IPS-18c (cell line): ENCODE results near the gene TCF7.
"Not testable (repeated sequence)": the region's sequence is repeated elsewhere in the genome, so short reads cannot be mapped to it uniquely, and the experiment has no call there.

ENCODE experiments used
- H3K4me3 ChIP-seq: 2 replicates; pipeline ENCODE4 v1.7.0; 2013; ENCODE audit warnings: low read depth, mild to moderate bottlenecking, low read length, moderate library complexity; ENCODE audit not compliant: insufficient read depth
- H3K9me3 ChIP-seq: one replicate; pipeline ENCODE4 v1.6.1; 2013; ENCODE audit warnings: mild to moderate bottlenecking, low read length, moderate library complexity; ENCODE audit not compliant: control insufficient read depth, insufficient read depth

TCF7 gene

DNA sequence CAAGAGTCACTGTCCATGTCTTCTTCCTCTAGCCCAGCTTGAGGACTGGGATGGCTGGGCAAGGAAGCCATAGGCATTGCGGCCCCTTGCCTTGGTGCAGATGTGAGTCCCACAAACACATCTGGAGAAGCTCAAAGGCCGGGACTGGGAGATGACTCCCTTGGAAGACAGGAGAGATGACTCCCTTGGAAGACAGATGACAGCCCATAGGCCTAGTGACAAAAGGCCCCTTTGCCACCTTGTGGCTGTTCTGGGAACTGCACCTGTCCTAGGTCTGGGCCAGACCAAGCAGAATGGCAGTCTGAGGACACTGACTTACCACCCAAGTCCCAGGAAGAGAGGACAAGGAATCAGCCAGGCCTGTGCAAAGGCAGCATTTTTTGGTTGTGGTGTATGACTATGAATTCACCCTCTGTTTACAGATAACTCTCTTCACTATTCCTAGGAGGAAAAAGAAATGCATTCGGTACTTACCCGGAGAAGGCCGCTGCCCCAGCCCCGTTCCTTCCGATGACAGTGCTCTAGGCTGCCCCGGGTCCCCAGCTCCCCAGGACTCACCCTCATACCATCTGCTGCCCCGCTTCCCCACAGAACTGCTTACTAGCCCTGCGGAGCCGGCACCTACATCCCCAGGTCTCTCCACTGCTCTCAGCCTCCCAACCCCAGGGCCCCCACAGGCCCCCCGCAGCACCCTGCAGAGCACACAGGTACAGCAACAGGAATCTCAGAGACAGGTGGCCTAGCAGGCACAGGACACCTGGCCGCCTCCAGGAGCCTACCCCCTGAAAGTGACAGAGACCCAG, 31.5 kb downstream of the TCF7 start:
- H3K4me3 ChIP-seq: no peak overlapping the region
- H3K9me3 ChIP-seq: no peaks in the 10 kb centered on the region

DNA sequence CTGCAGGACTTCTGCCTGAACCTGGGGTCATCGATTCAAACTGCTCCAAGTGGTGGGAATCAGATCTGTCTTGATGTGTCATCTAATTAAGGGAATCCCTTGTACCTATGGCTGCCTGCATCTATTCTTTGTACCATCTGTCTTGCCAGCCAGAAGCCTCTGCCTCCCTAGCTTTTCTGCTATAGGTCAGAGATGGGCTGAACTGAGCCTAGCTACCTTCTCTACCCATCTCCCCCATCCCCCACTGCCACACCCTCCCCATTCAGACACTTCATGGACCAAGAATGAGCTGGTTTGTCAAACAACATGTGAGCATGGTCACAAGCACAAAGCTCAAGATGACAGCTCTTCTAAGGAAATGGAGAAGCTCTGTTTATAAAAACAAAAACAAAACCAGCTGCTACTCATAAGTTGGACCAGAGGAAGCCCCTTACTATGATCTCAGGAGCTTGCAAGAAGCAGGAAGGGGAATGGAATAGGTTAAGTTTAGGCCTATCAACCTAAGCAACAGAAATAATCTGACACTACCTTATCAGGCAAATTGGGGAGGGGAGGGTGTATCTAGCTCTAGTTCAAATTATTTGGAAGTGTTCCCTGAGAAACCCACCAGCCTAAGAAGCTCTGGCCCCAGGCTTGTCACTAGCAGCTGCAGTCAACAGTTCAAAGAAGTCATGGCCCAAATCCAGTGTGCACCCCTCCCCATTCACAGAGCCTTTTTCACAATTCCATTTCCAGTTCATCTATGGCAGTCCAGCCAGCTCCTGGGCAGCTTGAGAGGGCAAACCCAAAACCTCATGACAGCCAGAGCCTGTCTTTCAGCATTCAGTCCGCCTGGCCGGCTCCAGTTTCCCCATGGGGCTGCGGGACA, 32.4 kb downstream of the TCF7 start:
- Histone ChIP-seq H3K4me3 (no peak overlapping the region), H3K9me3 (no peaks in the 10 kb centered on the region)

DNA sequence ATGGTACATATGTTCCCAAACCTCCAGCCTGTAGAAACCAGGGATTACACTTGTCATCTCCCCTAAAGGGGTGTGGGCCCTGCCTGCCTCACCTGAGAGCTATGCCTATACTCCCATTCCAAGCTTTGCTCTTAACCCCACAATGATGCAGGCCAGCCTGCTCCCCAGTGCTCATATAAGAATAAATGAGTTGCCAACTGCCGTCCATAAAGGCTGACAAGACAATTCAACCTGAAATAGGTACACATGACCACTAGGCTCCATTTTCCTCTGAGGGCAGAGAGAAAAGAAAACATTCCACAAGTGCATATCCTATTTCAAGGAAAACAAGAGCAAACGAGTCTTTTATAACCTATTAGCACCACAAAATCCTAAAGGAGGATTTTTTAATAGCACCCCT, 33.8 kb downstream of the TCF7 start:
- no peaks in the 10 kb centered on the region for H3K9me3 ChIP-seq
- H3K4me3 ChIP-seq: no peak overlapping the region

DNA sequence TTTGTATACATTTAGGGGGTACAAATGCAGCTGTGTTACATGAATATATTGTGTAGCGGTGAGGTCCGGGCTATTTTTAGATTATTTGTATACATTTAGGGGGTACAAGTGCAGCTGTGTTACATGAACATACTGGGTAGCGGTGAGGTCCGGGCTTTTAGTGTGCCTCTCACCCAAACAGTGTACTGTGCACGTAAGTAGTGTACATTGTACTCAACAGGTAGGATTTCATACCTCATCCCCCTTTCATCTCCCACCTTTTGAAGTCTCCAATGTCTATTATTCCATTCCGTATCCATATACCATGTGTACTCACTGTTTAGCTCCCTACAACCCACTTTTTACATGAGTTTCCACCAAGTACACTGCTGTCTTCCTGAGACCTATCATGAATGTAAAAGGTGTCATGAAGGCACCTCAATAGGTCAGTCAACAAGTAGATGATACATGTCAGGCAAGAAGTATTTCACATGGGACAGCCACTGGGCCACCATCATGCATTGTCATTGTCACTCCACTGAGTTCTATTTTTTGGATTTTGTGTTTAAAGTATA, 34.6 kb downstream of the TCF7 start:
- no peaks in the 10 kb centered on the region for H3K9me3 ChIP-seq
- H3K4me3 ChIP-seq: no peak overlapping the region

DNA sequence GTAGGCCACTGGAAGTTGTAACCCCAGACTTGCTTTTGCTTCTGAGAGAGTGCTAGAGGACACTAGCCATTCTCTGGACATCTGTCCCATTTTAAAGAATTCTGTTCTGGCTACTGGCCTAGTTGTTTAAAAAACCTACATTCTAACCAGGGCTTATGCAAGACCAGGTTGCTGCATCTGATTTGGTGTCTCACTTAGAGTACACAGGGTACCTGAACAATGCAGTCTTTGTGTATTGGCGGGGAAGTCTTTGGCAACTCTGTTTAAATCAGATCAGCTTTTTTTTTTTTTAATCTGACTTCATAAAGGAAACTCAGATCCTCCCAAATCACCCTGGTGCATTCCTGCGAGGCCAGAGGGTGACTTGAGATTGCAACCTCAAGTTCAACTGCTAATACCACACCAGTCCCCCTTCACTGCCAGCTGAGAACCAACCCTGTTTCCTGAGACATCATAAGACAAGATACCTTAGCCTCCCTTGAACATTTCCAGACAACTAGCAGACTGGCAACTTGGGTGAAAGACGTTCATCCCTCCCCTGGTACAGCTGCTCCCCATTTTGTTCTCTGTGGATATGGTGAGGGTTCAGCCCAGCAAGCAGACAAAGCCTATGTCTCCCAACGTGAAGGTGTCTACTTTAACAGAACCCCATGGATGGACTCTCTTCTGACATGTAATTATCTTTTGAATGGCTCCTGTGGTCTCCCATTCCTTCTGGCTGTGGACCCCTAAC, 35.3 kb downstream of the TCF7 start:
- no peaks in the 10 kb centered on the region for H3K9me3 ChIP-seq
- no peak overlapping the region for H3K4me3 ChIP-seq

DNA sequence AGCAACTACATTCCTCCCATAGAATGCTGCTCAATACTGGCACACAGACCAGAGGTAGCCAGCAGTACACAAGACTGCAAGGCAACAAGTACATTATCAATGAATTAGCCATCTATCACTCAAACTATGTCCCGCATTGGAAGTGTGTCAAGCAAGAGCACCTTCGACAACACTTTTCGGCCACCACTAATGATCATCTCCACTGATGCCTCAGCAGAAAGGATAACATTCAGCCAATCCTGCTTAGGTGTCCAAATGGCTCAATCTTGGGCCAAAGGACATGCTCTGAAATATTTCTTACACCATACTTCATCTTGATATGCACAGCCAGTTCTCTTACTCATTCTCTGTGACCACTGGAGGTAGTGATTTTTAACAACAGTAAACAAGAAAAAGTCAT, 37.2 kb downstream of the TCF7 start:
- no peaks in the 10 kb centered on the region for H3K9me3 ChIP-seq
- no peak overlapping the region for H3K4me3 ChIP-seq

DNA sequence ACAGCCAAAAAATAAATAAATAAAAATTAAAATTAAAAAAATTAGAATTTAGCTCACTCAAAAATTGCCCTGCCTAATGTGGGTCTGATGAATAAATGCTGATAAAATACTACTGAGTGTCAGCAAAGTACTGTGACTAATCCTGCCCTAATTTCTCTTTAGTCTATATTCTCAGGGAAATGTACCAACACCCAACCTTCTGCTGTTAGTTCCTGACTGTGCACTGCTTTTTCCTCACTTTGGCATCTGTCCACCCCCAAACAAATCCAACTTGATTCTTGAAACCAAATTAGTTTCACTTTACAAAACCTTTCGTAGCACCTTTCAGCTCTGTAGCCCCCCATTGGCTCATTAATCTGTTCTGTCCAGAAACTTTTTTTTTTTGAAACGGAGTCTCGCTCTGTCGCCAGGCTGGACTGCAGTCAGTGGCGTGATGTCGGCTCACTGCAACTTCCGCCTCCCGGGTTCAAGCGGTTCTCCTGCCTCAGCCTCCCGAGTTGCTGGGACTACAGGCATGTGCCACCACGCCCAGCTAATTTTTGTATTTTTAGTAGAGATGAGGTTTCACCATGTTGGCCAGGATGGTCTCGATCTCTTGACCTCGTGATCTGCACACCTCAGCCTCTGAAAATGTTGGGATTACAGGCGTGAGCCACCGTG, 37.8 kb downstream of the TCF7 start:
- not testable (repeated sequence) for H3K4me3 ChIP-seq, H3K9me3 ChIP-seq

DNA sequence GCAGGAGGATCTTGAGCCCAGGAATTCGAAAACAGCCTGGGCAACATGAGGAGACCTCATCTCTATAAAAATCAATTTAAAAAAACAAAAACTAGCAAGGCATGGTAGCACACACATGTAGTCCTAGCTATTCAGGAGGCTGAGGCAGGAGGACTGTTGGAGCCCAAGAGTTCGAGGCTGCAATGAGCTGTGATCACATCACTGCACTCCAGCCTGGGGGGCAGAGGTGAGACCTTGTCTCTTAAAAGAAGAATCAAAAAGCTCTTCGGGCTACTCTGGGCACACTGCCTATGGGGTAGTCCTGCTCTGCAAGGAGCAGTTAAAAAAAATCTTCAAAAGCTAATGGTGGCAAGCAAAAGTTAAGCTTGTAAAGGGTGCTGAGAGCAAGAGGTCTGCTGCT, 38.8 kb downstream of the TCF7 start:
- H3K9me3 ChIP-seq: no peaks in the 10 kb centered on the region
- H3K4me3 ChIP-seq: no peak overlapping the region

DNA sequence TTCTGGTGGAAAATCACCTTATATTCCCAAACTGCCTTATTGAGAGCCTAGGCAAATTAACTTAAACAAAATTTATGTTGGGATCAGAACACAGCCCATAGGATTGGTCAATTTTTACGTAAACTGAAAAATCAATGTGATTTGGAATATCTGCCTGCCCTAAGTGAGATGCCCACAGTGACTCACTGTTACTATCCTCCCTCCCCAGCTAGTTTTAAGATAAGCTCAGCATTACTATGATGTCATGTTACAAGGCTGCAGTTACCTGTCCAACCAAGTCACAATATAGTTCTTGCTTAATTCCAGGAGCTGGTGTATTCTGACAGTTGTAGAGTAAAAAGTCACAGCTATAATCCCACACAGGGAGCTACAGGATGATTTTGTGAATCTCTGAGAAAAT, 39.2 kb downstream of the TCF7 start:
- Histone ChIP-seq H3K4me3 (no peak overlapping the region), H3K9me3 (no peaks in the 10 kb centered on the region)

DNA sequence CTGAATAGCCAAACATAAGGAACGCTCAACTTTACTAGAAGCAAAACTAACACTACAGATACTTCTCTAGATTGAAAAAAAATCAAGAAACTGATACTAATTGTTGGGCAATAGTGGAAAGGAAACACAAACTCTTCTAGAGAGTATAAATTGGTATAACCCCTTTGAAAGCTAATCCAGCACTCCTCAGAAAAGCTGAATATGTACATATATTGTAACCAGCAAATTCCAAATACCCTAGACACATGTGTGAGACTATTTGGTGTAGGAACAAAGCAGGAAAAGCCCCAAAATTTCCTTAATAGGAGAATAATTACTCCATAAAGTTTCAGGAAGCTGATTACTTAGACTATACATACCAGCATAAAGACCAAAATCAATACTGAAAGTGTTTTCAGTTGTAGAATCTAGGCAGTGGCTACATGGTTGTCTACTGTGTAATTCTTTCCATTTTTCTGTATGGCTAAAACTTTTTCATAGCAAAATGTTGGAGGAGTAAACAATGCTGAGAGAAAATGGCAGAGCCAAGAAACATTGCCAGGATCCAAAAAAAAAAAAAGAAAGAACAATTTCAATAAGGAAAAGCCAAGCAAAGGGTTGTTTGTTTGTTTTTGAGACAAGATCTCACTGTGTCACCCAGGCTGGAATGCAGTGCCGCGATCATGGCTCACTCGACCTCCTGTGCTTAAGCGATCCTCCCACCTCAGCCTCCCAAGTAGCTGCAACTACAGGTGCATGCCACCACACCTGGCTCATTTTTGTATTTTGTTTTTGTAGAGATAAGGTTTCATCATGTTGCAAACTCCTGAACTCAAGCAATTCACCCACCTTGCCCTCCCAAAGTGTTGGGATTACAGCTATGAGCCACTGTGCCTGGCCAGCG, 47.3 kb downstream of the TCF7 start:
- Histone ChIP-seq H3K9me3 (peaks cover 4% of the 10 kb centered on the region), H3K4me3 (no peak overlapping the region)

DNA sequence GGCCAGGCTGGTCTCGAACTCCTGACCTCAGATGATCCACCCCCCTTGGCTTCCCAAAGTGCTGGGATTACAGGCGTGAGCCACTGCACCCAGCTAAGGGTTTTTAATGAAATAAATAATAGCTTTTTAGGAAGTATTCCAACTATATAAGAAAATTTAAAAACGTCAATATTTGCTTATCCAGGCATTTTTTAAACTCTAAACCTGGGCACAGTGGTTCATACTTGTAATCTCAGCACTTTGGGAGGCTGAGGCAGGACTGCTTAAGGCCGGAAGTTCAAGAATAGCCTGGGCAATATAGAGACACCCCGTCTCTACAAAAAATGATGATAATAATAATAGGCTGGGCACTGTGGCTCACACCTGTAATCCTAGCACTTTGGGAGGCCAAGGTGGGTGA, 48.1 kb downstream of the TCF7 start:
- H3K4me3 ChIP-seq: no peak overlapping the region
- peaks cover 4% of the 10 kb centered on the region for H3K9me3 ChIP-seq

DNA sequence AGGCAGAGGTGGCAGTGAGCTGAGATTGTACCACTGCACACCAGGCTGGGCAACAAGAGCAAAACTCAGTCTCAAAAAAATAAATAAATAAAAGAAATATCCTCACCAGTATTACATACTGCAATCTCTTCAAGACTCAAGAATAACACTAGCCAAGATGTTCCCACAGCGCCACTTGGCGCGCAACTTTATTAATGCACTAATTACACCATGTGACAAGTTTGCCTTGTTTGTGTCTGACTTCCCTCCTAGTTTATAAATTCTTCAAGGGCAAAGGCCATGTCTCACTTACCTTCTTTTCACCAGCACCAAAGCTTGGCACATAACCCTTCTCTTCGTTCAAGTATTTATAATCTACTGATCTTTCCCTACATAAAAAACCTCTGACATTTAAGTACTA, 57.5 kb downstream of the TCF7 start:
- no peaks in the 10 kb centered on the region for H3K9me3 ChIP-seq
- H3K4me3 ChIP-seq: no peak overlapping the region

DNA sequence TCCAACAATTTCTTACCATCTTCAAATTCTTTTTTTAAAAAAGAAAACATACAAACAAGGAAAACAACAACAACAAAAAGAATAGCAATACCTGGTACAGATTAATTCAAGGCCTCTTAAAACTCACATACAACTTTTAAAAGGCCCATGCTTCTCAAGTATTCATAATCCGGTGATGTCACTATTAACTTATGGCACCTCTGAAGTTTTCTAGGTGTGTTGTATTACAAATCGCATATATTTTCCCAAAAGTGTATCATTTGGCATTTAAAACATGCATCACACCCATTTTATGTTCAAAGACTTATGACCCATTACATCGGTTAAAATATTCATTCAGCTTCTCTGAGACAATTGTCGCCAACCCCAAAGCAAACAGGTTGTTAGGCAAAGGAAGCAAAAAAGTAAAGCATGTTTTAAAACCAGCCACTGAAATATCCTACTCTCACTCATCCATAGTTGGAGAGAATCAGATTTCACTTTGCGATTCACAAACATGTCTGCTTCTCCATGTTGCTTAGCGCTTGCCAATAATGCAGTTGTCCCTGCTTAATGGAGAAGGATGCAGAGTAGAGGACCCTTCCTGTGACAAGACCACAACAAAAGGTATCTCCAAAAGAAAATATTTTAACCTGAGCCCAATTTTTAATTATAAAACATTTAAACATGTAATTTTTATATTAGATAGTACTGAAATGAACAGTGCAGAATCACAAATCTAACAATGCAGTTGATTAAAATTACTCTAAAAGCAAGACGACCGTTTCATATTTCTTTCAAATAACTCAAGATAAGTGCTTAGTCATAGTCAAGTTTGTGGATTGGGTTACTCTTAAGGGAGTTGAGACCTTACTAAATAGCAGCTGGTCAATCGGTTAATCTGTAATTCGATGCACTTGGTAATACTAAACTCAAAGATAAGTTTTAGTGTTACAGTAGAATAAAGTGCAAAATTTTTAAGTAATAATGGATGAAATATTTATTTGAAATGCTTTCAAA, 60.7 kb downstream of the TCF7 start:
- Histone ChIP-seq H3K4me3 (peak overlapping the region; percentile 94), H3K9me3 (no peaks in the 10 kb centered on the region)

DNA sequence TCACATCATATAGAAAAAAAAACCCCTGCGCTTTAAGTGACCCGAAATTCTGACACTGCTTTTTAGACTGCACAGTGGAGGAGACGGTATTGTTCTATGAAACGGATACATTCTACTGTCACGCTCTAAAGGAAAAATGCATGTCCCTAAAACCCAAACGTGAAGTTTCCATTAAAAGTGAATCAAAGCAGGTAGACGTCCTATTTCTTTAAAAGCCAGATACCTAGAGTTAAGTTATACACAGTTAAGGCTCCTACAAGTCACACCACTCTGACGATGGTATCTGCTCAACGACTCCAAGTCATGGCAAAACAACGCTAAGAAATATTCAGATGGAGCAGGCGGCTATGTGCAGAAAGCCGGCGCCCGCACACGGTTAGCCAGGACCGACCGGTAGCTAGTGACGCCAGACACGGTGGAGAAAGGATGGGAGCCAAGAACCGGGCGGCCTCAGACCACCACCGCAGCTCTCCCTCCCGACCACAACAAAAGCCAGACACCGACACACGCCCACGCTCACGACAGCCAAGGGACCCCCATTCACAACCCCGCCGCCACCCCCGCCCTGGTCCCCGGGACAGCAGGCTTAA, 61.5 kb downstream of the TCF7 start:
- H3K9me3 ChIP-seq: no peaks in the 10 kb centered on the region
- H3K4me3 ChIP-seq: peak overlapping the region; percentile 94
